ENCODE measurements around the gene NAP1L5.

Gene NAP1L5

DNA sequence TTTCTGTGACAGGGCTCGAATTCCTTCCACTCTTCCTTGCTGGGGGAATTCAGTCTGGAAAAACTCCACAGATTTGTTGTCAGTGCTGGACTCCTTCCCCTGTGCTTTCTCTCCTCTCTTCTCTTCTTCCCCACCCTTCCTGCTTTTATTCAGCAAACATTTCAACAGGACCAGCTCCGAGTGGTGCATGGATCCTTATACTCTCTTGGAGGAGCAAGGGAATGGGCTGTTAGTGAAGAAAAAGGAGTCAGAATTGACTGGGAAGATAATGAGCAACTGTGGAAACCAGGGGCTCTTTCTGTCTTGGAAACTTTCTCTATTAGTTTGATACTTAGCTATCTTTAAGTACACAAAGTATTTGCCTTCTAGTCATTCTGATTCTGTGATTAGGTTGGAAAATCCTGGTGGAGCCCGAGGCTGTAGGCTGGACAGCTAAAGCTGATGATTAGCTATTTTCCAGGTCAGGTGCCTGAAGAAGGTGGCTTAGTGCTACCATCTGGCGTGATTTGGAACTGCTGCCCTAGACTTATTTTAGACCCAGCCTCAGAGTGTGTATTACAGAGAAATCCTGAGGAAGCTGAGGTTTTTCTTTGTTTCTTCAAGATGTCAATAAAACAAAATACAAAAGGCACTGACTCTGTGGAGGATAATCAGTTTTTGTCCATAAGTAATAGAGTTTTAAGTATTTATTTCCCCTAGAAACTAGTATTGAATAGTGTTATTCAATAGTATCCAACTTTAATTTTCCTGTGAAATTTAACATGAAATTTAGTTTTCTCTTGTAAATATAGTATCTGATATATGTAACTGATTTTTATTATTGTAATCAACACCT is 38.4 kb downstream of the NAP1L5 start:
- no peak for DNase-seq

GRCh38 chr4:88655226-88655625 is 42.4 kb downstream of the NAP1L5 start:
- no peak for DNase-seq

- DNase-seq: no peak
These were observed 44.2 kb downstream of the NAP1L5 start for GRCh38 chr4:88653371-88653946.

- no peak for DNase-seq
These were observed 47.9 kb downstream of the NAP1L5 start for GRCh38 chr4:88649716-88650115.

- no peak for DNase-seq
These were observed 50.9 kb downstream of the NAP1L5 start for GRCh38 chr4:88646528-88647280.

DNA sequence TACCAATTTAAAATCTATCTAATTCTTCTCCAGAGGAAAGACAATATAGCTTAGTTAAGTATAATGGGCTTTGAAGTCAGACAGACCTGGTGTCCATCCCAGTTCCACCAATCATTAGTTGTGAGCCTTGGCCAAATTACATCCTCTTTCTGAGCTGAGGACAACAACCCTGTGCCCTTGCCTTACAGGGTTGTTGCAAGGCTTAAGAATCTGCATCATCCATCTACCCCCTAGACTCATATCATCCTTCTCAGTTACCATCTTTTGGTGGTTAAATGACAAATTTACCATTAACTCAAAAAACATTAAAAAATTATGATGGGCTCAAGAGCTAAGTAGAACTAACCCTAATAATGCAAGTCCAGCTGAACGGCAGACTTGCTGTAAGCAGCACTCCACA is 51.6 kb downstream of the NAP1L5 start:
- no peak for DNase-seq

All from NCI-H2029 treated with DMSO at 0.1 percent for 48 hours (cell line).